SK-N-SH treated with all-trans-retinoic acid at 6 μM for 48 hours (cell line): ENCODE measurements around the gene CPVL.

Experiments used
- ATAC-seq: fragments of 200-7000 bp; cut with Tn5 transposase; 3 replicates; pipeline ENCODE4 v1.9.1; 2020; ENCODE audit warnings: mild to moderate bottlenecking, moderate library complexity
- ARNTL ChIP-seq: fragments of 450-650 bp; formaldehyde crosslinking; IDR thresholded peaks from 2 replicates; pipeline ENCODE4 v1.5.0; 2020; ENCODE audit warnings: low read depth, mild to moderate bottlenecking, moderate library complexity, borderline replicate concordance
- BACH2 ChIP-seq: fragments of 250-450 bp; sonication (Bioruptor Pico); IDR thresholded peaks from 2 replicates; pipeline ENCODE4 v1.9.0; 2021; ENCODE audit warnings: mild to moderate bottlenecking, borderline replicate concordance
- CSDC2 ChIP-seq: fragments of 250-450 bp; sonication (Bioruptor Pico); IDR thresholded peaks from 2 replicates; pipeline ENCODE4 v1.5.0; 2020; ENCODE audit warnings: mild to moderate bottlenecking, moderate library complexity
- ESRRG ChIP-seq: fragments of 250-450 bp; sonication (Bioruptor Pico); IDR thresholded peaks from 2 replicates; pipeline ENCODE4 v1.6.1; 2021; ENCODE audit warnings: mild to moderate bottlenecking
- ISL1 ChIP-seq: fragments of 250-450 bp; sonication (Bioruptor Pico); IDR thresholded peaks from 2 replicates; pipeline ENCODE4 v2.1.2; 2022; ENCODE audit warnings: mild to moderate bottlenecking, moderate library complexity
- OSR1 ChIP-seq: fragments of 250-450 bp; sonication (Bioruptor Pico); IDR thresholded peaks from 2 replicates; pipeline ENCODE4 v1.8.0; 2022; ENCODE audit warnings: moderate library complexity, mild to moderate bottlenecking, inconsistent platforms
- RARB ChIP-seq: fragments of 250-450 bp; sonication (Bioruptor Pico); IDR thresholded peaks from 2 replicates; pipeline ENCODE4 v1.8.0; 2021; ENCODE audit warnings: mild to moderate bottlenecking, moderate library complexity
- SNAI2 ChIP-seq: fragments of 250-450 bp; sonication (Bioruptor Pico); IDR thresholded peaks from 2 replicates; pipeline ENCODE4 v1.5.0; 2020; ENCODE audit warnings: mild to moderate bottlenecking, moderate library complexity
- TCF4 ChIP-seq: fragments of 250-450 bp; sonication (Bioruptor Pico); IDR thresholded peaks from 2 replicates; pipeline ENCODE4 v1.8.0; 2021; ENCODE audit warnings: mild to moderate bottlenecking, moderate library complexity, borderline replicate concordance
- TOX ChIP-seq: fragments of 250-450 bp; sonication (Bioruptor Pico); IDR thresholded peaks from 2 replicates; pipeline ENCODE4 v1.8.0; 2021; ENCODE audit warnings: mild to moderate bottlenecking, moderate library complexity, borderline replicate concordance
- ZC3H10 ChIP-seq: fragments of 250-450 bp; sonication (Bioruptor Pico); IDR thresholded peaks from 2 replicates; pipeline ENCODE4 v1.5.1; 2021; ENCODE audit warnings: mild to moderate bottlenecking, moderate library complexity
- ZFP3 ChIP-seq: fragments of 250-450 bp; sonication (Bioruptor Pico); IDR thresholded peaks from 2 replicates; pipeline ENCODE4 v1.5.0; 2020; ENCODE audit warnings: mild to moderate bottlenecking, moderate library complexity
- ZNF565 ChIP-seq: fragments of 450-650 bp; formaldehyde crosslinking; conservative IDR thresholded peaks from 2 replicates; pipeline ENCODE4 v1.5.0; 2020; ENCODE audit warnings: low read depth, mild to moderate bottlenecking, moderate library complexity
- ZNF70 ChIP-seq: fragments of 450-650 bp; formaldehyde crosslinking; IDR thresholded peaks from 2 replicates; pipeline ENCODE4 v1.5.0; 2020; ENCODE audit warnings: mild to moderate bottlenecking, moderate library complexity
- ZNF8 ChIP-seq: fragments of 450-650 bp; formaldehyde crosslinking; IDR thresholded peaks from 2 replicates; pipeline ENCODE4 v1.5.0; 2020; ENCODE audit warnings: mild to moderate bottlenecking, moderate library complexity
- TF ChIP-seq, protein P1 (sequence below): fragments of 250-450 bp; sonication (Bioruptor Pico); IDR thresholded peaks from 2 replicates; pipeline ENCODE4 v1.8.0; 2020; ENCODE audit warnings: mild to moderate bottlenecking, moderate library complexity, borderline replicate concordance
- TF ChIP-seq, protein P2 (sequence below): fragments of 250-450 bp; sonication (Bioruptor Pico); IDR thresholded peaks from 2 replicates; pipeline ENCODE4 v1.5.1; 2021; ENCODE audit warnings: mild to moderate bottlenecking, moderate library complexity
- TF ChIP-seq, protein P3 (sequence below): fragments of 250-450 bp; sonication (Bioruptor Pico); IDR thresholded peaks from 2 replicates; pipeline ENCODE4 v1.8.0; 2021; ENCODE audit warnings: low read depth, mild to moderate bottlenecking, moderate library complexity, borderline replicate concordance
- TF ChIP-seq, protein P4 (sequence below): fragments of 250-450 bp; sonication (Bioruptor Pico); IDR thresholded peaks from 2 replicates; pipeline ENCODE4 v1.5.1; 2020; ENCODE audit warnings: low read depth, mild to moderate bottlenecking, moderate library complexity

CPVL gene

DNA sequence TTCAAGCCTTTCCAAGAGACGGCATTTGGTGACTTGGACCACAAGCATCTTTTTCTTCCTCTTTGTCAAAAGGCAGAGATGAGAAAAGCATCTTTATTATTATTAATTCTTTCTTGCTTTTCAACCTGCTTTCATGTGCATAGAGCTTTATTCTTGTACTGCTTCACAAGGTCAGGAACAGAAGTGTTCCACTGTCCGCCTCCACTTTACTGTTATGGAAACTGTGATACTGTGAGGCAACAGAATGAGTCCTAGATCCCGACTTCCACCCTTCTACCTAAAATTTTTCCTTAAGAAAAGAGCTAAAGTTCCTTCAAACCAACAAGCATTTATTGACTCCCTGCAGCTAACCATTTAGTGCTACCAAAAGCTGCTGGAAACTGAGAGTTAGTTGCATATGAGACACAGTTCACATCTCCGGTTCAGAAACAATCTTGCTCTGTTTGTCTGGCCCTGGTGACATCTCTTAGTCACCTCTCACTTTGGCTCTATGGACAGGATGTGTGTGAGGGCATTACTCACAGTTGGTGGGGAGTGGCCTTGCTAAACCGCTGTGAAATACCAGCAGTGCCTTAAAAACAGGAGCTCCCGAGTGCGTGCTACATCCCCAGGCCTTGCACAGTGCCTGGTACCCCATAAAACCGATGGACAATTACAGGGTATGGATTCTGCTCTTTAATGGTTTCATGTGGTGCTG is 111.1 kb downstream of the CPVL start (continued):
- TF ChIP-seq, protein P1, sequence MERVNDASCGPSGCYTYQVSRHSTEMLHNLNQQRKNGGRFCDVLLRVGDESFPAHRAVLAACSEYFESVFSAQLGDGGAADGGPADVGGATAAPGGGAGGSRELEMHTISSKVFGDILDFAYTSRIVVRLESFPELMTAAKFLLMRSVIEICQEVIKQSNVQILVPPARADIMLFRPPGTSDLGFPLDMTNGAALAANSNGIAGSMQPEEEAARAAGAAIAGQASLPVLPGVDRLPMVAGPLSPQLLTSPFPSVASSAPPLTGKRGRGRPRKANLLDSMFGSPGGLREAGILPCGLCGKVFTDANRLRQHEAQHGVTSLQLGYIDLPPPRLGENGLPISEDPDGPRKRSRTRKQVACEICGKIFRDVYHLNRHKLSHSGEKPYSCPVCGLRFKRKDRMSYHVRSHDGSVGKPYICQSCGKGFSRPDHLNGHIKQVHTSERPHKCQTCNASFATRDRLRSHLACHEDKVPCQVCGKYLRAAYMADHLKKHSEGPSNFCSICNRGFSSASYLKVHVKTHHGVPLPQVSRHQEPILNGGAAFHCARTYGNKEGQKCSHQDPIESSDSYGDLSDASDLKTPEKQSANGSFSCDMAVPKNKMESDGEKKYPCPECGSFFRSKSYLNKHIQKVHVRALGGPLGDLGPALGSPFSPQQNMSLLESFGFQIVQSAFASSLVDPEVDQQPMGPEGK: no peak
- no peak for TF ChIP-seq ZNF565
- no peak for TF ChIP-seq ESRRG (CRISPR knock-in tag)

DNA sequence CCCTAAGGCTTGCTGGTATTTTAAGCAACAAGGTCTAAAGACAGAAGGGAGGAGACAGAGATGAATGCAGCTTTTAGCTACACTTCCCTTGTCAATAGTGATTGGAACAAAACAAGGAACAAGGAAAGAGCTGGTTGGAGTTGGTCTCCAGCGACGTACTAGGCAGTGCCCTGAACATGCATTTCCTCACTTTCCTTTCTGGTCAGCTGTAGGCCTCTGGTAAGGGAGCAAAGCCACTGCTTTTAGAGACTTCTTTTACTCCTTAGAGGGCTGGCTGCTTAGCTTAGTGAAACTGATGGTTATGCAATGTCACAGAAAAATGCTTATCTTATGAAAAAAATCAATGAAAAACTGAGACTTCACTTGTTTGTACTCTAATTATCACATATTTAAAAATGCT is 112.8 kb downstream of the CPVL start:
- TF ChIP-seq TCF4 (CRISPR knock-in tag): no peak
- TF ChIP-seq, protein P1: no peak
- TF ChIP-seq, protein P2, sequence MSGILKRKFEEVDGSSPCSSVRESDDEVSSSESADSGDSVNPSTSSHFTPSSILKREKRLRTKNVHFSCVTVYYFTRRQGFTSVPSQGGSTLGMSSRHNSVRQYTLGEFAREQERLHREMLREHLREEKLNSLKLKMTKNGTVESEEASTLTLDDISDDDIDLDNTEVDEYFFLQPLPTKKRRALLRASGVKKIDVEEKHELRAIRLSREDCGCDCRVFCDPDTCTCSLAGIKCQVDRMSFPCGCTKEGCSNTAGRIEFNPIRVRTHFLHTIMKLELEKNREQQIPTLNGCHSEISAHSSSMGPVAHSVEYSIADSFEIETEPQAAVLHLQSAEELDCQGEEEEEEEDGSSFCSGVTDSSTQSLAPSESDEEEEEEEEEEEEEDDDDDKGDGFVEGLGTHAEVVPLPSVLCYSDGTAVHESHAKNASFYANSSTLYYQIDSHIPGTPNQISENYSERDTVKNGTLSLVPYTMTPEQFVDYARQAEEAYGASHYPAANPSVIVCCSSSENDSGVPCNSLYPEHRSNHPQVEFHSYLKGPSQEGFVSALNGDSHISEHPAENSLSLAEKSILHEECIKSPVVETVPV (CRISPR knock-in tag): no peak
- TF ChIP-seq CSDC2 (CRISPR knock-in tag): no peak
- TF ChIP-seq, protein P3, sequence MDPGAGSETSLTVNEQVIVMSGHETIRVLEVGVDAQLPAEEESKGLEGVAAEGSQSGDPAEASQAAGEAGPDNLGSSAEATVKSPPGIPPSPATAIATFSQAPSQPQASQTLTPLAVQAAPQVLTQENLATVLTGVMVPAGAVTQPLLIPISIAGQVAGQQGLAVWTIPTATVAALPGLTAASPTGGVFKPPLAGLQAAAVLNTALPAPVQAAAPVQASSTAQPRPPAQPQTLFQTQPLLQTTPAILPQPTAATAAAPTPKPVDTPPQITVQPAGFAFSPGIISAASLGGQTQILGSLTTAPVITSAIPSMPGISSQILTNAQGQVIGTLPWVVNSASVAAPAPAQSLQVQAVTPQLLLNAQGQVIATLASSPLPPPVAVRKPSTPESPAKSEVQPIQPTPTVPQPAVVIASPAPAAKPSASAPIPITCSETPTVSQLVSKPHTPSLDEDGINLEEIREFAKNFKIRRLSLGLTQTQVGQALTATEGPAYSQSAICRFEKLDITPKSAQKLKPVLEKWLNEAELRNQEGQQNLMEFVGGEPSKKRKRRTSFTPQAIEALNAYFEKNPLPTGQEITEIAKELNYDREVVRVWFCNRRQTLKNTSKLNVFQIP (CRISPR knock-in tag): no peak
- TF ChIP-seq ZNF70 (CRISPR knock-in tag): no peak
- no peak for TF ChIP-seq ZFP3 (CRISPR knock-in tag)
- TF ChIP-seq RARB: no peak
- no peak for TF ChIP-seq ZNF565
- no peak for TF ChIP-seq BACH2
- no peak for TF ChIP-seq ZNF8 (CRISPR knock-in tag)
- TF ChIP-seq ESRRG (CRISPR knock-in tag): no peak
- no peak for ATAC-seq

DNA sequence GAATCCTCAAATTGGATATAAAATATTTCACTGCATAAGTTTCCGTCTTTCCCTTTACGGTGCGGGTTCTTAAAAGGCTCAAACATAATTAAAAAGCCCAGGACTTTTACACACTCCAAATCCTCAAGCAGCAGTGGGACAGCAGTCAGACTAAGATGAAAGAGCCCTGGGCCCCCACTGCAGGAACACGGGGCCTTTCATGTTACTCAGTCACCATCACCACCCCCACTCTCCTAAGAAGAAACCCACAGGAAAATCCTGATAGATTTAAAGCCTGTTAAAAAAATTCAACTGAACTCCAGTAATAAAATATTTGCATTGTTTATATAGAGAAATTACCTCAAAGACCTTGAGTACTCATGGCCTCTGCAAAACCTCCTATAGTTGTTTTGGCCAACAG is 114.2 kb downstream of the CPVL start:
- ATAC-seq: no peak
- TF ChIP-seq, protein P3 (CRISPR knock-in tag): no peak
- TF ChIP-seq ESRRG (CRISPR knock-in tag) (no peak), SNAI2 (CRISPR knock-in tag) (no peak), ISL1 (CRISPR knock-in tag) (no peak), TCF4 (CRISPR knock-in tag) (no peak), OSR1 (CRISPR knock-in tag) (no peak), TOX (CRISPR knock-in tag) (no peak), BACH2 (no peak), ZNF70 (CRISPR knock-in tag) (no peak), ZC3H10 (no peak), ZNF8 (CRISPR knock-in tag) (no peak), RARB (no peak), ARNTL (CRISPR knock-in tag) (no peak)
- TF ChIP-seq, protein P1: no peak
- TF ChIP-seq, protein P4, sequence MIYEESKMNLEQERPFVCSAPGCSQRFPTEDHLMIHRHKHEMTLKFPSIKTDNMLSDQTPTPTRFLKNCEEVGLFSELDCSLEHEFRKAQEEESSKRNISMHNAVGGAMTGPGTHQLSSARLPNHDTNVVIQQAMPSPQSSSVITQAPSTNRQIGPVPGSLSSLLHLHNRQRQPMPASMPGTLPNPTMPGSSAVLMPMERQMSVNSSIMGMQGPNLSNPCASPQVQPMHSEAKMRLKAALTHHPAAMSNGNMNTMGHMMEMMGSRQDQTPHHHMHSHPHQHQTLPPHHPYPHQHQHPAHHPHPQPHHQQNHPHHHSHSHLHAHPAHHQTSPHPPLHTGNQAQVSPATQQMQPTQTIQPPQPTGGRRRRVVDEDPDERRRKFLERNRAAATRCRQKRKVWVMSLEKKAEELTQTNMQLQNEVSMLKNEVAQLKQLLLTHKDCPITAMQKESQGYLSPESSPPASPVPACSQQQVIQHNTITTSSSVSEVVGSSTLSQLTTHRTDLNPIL: no peak
- TF ChIP-seq, all 23 proteins: peak for 0
